H1 (cell line): Measurements from ENCODE around the gene CCDC107. TPM values are rescaled to one million over a fixed set of nuclear protein-coding genes. Genes with fewer than 3 reads are reported as not detected.

Experiments used
- CBX5 ChIP-seq: fragments of 300-800, 300-1000 bp; sonication (generic); IDR thresholded peaks from 2 replicates; pipeline ENCODE4 v1.7.1; 2016; ENCODE audit warnings: antibody characterized with exemption, low read length, low read depth
- CTBP2 ChIP-seq: IDR thresholded peaks from 2 replicates; pipeline ENCODE4 v1.7.0; 2011; ENCODE audit warnings: borderline replicate concordance, mild to moderate bottlenecking, moderate library complexity, mixed read lengths, low read length; ENCODE audit not compliant: insufficient read depth, insufficient read length
- SIN3A ChIP-seq, 2 experiments: IDR thresholded peaks in 1 of 2; conservative IDR thresholded peaks in 1 of 2; 2 replicates each; pipeline ENCODE4 v1.6.1; 2011 to 2012; ENCODE audit warnings: low read length in 2 of 2, improper control_type of control experiment in 1 of 2, low read depth in 1 of 2, mild to moderate bottlenecking in 1 of 2
- SUZ12 ChIP-seq: fragments of 200-600 bp; sonication (generic); IDR thresholded peaks from 2 replicates; pipeline ENCODE4 v1.6.1; 2012; ENCODE audit warnings: mild to moderate bottlenecking, inconsistent platforms, low read length, moderate library complexity, mixed read lengths
- polyA plus RNA-seq, 7 experiments: library from polyadenylated mRNA; depleted of rRNA in 3 of 7; stranded (reverse) in 5 of 7; unstranded in 2 of 7; fragments of >200 nt in 5 of 7; fragments of 200-250 nt in 2 of 7; gene quantifications; 1 replicate in 5 of 7; 2 replicates in 1 of 7; 4 replicates in 1 of 7; pipeline versions ENCODE4 v1.2.1 to v1.2.3, GENCODE V29; 2011 to 2013; ENCODE audit warnings: missing spikeins in 2 of 7, mixed read lengths in 2 of 7
- total RNA-seq: library from RNA; stranded (reverse); fragmentation: NEBNext Ultra II Directional; extraction: Animal tissue kit (Norgen Biotek cat#: 25700); gene quantifications from 2 replicates; pipeline ENCODE4 v1.2.1, GENCODE V29; 2021

CCDC107 gene
- total and polyA plus RNA-seq, 2 of the 8 experiments (the other 6 are each of a cell fraction or from before 2014, with no cell fraction given): 8.2 to 9.0 TPM

- TF ChIP-seq CBX5: no peak
- no peak for TF ChIP-seq CTBP2
- no peak for TF ChIP-seq SUZ12
- TF ChIP-seq SIN3A (conservative IDR thresholded peaks at IDR 0.05 in 1 of 2, IDR thresholded peaks at IDR 0.05 in 1 of 2; ENCODE audit: low read depth in 1 of 2, low read length in 2 of 2): 0 out of 4 replicates have a peak, but pooled peaks of 1 of the 2 experiments have one; percentile 35
Measured at GRCh38 chr9:35650341-35651158, 7.5 kb upstream of the CCDC107 start, which contains the start of gene SIT1 (continued).
